OCI-M2 (cell line): ENCODE measurements around the gene HOXA4.

Source experiments
- DNase-seq: peaks from one replicate; lab custom pipeline; 2025; ENCODE audit not compliant: unreplicated experiment; lab: John Stamatoyannopoulos, UW

Gene HOXA4

GRCh38 chr7:27095050-27095896, 35.3 kb downstream of the HOXA4 start:
- no peak for DNase-seq

DNA sequence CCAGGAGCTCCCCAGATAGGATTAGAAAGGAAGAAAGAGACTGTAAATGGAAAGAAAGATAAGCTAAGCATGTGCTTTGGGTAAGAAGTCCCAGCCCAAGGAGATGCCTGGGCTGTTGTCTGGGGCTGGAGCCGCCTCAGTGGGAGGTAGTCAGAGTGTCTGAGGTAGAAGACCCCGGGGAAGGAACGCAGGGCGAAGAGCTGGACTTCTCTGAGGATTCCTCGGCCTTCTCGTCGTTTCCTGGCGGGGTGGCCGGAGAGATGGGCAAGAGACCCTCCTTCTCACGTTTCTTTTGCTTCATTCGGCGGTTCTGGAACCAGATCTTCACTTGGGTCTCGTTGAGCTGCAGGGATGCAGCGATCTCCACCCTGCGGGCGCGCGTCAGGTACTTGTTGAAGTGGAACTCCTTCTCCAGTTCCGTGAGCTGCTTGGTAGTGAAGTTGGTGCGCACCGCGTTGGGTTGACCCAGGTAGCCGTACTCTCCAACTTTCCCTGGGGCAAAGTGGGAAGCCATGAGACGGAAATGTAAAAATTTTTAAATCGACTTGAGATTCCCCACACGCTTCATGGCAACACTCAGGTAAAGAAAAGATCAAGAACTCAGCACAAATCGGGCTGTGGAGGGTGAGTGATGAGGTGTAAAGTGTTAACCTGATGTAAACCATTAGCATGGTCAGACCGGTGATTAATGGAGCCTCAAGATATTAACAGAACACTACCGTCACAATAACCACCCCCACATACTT, 36.1 kb downstream of the HOXA4 start:
- no peak for DNase-seq

DNA sequence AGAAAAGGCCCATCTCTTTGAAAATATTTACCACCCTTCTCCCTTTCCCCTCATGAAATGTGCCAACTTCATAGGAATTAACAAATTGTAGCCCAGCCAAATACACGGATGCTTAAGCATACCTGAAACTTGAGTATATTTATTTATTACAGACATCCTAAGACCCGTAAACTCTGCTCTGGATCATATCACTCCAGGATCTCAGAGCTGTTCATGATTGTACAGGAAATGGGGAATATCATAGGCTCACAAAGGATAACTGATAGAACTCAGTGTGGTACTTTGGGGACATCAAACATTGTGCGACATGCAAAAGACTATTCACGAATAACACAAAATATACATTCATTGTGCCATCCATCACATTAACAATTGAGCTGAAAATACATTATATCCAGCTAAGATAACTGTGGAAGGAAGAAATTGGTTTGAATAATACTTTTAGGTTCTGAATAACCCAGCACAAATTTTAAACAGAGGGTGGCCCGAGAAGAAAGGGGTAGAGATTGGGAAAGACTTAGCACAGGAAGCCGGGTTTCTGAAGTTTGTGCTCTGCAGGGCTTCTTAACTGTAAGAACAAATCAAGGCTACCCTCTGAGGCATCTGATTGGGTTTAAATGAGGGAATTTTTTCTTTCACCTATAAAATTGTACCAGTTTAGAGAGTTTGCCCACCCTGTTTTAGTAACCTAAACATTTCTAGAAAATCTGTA, 37.2 kb downstream of the HOXA4 start:
- DNase-seq: no peak

DNA sequence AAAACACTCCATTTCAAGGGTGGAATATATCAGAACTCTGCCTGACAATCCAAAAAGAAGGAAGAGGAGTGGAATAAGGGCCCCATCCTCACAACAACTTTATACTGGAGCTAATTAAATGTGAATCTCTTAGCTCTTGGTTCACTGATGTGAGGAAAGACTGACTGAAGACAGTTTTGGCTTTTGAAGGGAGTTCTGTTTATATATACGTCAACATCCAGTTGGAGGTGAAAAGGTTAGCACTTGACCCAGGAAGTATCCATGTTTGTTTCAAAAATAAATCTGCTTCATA, 37.8 kb downstream of the HOXA4 start:
- DNase-seq: no peak

DNA sequence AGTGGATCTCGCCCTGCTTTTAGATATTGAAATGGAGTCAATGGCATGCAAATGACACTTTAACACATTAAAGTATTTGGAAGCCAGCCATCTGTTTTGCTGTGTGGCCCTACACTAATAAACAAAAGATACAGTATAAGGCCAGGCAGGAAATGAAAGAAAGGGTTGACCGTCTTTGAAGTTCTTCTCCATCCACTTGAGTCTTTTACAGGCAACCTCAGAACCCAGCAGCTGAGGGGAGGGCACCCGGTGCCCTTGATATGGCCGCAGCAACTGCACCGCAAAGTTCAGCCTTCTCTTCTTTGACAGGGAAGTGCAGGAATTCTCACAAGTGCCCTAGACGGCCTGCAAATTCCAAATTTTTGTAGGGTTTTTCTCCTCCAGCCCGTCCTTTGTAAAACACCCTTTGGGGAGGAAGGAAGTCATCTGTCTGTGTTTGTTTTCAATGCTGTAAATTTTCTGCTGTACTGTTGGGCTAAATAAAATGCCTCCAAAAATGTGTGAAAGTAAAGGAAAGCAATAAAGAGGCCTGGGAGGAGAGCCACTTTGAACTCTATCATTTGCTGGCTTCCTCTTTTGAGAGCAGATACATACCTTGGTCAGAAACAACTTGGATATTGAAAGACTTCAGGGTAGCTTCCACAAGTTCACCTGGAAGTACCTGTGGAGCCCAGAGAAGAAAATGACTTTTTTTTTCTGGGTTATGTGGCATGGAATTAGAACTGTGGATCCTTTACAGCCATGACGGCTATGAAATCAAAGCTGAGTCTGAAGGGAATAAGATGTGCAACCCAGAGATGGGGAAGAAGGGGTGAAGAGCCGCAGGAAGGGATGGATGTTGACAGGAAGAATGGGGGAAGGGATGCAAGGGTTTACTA, 38.4 kb downstream of the HOXA4 start:
- no peak for DNase-seq

DNA sequence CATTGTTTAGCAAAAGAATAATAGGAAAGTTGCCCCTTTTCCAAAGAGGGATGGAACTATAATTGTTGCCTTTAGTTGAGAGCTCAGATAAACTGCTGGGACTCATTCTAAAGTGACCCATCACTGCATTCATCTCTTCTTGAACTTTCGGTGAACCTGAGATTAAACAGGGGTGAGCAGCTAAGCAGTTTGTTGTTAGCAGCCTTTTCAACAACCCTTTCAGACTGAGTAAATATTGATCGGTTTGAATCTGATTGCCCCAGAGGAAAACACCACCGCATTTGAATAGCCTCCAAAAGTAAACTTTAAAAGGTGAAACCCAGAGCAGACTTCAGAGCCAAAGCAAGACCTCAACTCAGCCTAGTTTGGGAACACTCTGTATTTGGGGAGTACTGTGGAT, 39.5 kb downstream of the HOXA4 start:
- no peak for DNase-seq

DNA sequence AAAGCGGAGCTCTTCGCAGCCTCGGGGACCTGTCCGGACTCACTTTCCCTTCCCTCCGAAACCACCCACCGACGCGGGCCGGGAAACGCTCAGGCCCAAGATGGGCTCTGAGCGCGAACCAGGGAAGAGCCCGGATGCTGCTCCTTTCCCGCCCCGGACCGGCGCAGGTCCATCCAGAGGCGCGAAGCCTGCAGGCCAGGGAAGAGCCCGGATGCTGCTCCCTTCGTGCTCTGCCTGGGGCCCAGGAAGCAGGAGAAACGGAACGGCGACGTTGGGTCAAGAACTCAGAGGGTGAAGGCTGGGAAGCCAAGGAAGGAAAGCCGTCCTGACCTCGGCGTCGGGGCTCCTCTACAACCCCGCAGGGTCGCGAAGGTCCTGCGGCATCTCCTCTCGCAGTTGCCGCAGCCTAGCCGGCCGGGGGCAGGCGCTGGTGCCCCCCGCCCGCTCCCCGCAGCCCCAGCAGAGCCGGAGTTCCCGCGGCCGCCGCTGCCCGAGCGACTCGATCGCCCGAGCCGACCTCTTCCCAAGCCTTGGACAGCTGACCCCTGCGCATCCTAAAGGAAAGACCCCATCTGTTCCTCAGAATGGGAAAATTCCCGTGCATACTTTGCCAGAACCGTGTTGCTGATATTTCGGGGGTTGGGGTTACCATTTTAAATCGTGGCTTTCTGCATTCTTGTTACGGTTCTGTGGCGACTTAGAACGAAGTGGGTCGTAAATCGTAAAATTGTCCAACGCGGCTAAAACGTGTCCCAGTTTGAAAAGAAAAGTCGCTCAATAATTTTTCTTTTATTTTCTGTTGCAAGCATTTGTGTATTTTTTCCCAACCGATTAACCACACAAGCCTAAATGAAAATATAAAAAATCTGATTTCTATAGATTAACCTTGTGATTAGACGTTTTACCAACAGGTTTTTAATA, 42.3 kb downstream of the HOXA4 start:
- DNase-seq: no peak

DNA sequence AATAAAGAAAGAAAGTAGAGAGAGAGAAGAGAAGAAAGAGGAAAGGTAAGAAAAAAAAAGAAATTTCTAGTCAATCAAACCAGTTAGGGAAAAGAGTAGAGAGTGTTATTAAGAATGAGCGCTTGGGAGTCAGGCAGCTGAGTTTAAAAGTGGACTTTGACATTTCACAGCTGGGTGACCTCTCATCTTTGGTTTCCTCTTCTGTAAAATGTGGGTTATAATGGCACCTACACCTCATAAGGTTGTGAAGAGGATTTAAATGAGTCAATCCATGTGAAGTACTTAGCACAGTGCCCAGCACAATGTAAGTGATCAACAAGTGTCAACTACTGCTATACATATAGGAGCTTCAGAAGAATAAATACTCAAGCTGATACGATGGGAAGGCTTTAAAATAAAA, 46.9 kb downstream of the HOXA4 start:
- no peak for DNase-seq

- no peak for DNase-seq
These were observed 48.4 kb downstream of the HOXA4 start for GRCh38 chr7:27082171-27082570.

DNA sequence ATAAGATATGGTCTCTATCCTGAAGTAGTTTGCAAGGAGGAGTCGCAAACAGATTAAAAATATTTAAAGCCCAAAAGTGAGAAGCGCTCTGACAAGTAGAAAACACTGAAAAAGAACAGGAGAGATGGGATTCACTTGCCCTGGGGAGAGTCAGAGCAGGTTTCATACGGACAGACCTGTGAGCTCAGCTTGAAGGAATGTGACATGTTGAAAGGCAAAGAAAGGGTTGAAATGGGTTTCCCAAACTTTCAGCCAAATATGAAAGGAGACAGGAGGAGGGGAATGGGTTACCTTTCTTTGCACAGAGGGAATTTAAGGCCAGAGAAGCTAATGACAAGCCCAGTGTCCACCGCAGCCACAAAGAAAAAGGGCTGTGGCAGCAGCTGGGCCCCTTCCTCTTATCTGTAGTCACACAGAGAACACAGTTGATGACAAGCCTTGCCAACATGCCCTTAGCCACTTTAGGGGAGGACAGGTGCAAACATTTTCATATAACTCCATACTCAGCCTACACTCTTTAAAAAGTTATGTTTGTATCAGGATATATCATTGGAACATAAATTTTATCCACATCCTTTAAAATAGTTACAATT, 49.6 kb downstream of the HOXA4 start:
- DNase-seq: no peak

GRCh38 chr7:27079234-27079975, 51.2 kb downstream of the HOXA4 start:
- no peak for DNase-seq

- no peak for DNase-seq
These were observed 51.8 kb downstream of the HOXA4 start for GRCh38 chr7:27078616-27079233.
